DOHH2 (cell line): ENCODE measurements around the gene KLHL40.

Source experiments
- H3F3A ChIP-seq: fragments of 200-600 bp; sonication (generic), shearing (Covaris generic); 2 replicates; pipeline ENCODE4 v1.6.0; 2016; ENCODE audit warnings: antibody characterized with exemption, mild to moderate bottlenecking; ENCODE audit not compliant: control insufficient read depth, insufficient read depth
- H3K27ac ChIP-seq: fragments of 200-600 bp; sonication (generic); 2 replicates; pipeline ENCODE4 v1.5.1; 2014; ENCODE audit warnings: low read depth, mild to moderate bottlenecking, low read length, moderate library complexity
- H3K27me3 ChIP-seq: fragments of 200-600 bp; sonication (generic); 2 replicates; pipeline ENCODE4 v1.6.1; 2014; ENCODE audit warnings: mild to moderate bottlenecking, low read length, mixed read lengths; ENCODE audit not compliant: control insufficient read depth
- H3K36me3 ChIP-seq: fragments of 200-600 bp; sonication (generic); 2 replicates; pipeline ENCODE4 v1.6.1; 2014; ENCODE audit warnings: mild to moderate bottlenecking, low read length, moderate library complexity, mixed read lengths; ENCODE audit not compliant: control insufficient read depth
- H3K4me1 ChIP-seq: fragments of 200-600 bp; sonication (generic); 2 replicates; pipeline ENCODE4 v1.6.1; 2014; ENCODE audit warnings: mild to moderate bottlenecking, low read length, mixed read lengths; ENCODE audit not compliant: control insufficient read depth
- H3K4me2 ChIP-seq: fragments of 200-600 bp; sonication (generic); 2 replicates; pipeline ENCODE4 v1.6.0; 2014; ENCODE audit warnings: mild to moderate bottlenecking, low read length, moderate library complexity
- H3K4me3 ChIP-seq: fragments of 200-600 bp; sonication (generic); 2 replicates; pipeline ENCODE4 v1.5.1; 2014; ENCODE audit warnings: mild to moderate bottlenecking, low read length, mixed read lengths
- H3K79me2 ChIP-seq: fragments of 200-600 bp; sonication (generic); 2 replicates; pipeline ENCODE4 v1.6.1; 2014; ENCODE audit warnings: mild to moderate bottlenecking, low read length, mixed read lengths; ENCODE audit not compliant: control insufficient read depth
- H3K9me2 ChIP-seq: fragments of 200-600 bp; sonication (generic); replicated peaks from 2 replicates; pipeline ENCODE4 v1.6.1; 2014; ENCODE audit warnings: mild to moderate bottlenecking, low read length, mixed read lengths; ENCODE audit not compliant: control insufficient read depth
- H3K9me3 ChIP-seq: fragments of 200-600 bp; sonication (generic); 2 replicates; pipeline ENCODE4 v1.6.1; 2014; ENCODE audit warnings: antibody characterized with exemption, low read length, mixed read lengths; ENCODE audit not compliant: control insufficient read depth, insufficient read depth
- H4K20me1 ChIP-seq: fragments of 200-600 bp; sonication (generic); 2 replicates; pipeline ENCODE4 v1.6.0; 2014; ENCODE audit warnings: low read depth, mild to moderate bottlenecking, antibody characterized with exemption, low read length, moderate library complexity; ENCODE audit not compliant: control insufficient read depth, insufficient read depth
- EZH2phosphoT487 ChIP-seq: fragments of 200-600 bp; sonication (generic); IDR thresholded peaks from 2 replicates; pipeline ENCODE4 v1.6.1; 2017; ENCODE audit warnings: borderline replicate concordance, mild to moderate bottlenecking, antibody characterized with exemption, low read length, moderate library complexity, mixed read lengths
- TF ChIP-seq, protein P1 (sequence below): fragments of 200-600 bp; sonication (generic); IDR thresholded peaks from one replicate; pipeline ENCODE4 v1.5.1; 2014; ENCODE audit warnings: antibody characterized with exemption, mild to moderate bottlenecking, low read depth, low read length; ENCODE audit not compliant: poor library complexity, severe bottlenecking

Gene KLHL40

GRCh38 chr3:42655331-42655888 lies 29.9 kb upstream of the KLHL40 start:
- no peak overlapping the region for H3K4me3 ChIP-seq
- no peak overlapping the region for H3K27ac ChIP-seq
- H3K4me2 ChIP-seq: no peak overlapping the region

DNA sequence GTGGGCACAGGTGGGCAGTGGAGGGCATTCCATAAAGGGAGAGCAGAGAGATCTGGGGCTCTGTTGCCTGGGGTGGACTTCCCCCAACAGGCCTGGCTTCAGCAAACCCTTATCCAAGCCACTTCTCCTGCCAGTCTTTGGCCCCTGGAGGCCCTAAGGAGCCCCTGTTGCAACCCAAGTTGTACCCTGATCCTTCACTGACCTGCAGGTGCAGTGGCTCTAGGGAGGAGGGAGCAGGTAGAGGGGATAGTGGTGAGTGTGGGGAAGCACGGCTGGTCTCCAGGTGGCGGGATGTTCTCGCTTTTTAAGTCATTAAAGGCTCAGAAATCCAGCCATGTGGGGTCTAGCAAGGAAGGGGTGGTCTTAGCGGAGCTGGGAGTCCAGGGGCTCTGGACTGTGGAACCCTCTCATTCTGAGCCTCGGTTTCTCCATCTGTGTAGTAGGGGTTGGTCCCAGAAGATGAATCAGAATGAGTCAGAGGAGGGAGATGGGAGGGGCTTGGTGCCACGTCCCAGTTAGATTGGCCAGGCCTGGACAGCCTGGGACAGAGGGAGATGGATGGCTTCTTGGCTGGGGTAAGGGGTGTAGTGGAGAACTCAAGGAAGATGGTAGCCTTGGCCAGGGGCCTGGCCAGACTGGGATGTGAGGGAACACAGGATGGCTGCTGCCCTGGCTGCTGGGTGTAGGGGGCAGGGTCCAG lies 29.2 kb upstream of the KLHL40 start:
- no peak for TF ChIP-seq EZH2phosphoT487
- TF ChIP-seq, protein P1, sequence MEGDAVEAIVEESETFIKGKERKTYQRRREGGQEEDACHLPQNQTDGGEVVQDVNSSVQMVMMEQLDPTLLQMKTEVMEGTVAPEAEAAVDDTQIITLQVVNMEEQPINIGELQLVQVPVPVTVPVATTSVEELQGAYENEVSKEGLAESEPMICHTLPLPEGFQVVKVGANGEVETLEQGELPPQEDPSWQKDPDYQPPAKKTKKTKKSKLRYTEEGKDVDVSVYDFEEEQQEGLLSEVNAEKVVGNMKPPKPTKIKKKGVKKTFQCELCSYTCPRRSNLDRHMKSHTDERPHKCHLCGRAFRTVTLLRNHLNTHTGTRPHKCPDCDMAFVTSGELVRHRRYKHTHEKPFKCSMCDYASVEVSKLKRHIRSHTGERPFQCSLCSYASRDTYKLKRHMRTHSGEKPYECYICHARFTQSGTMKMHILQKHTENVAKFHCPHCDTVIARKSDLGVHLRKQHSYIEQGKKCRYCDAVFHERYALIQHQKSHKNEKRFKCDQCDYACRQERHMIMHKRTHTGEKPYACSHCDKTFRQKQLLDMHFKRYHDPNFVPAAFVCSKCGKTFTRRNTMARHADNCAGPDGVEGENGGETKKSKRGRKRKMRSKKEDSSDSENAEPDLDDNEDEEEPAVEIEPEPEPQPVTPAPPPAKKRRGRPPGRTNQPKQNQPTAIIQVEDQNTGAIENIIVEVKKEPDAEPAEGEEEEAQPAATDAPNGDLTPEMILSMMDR: no peak
- Histone ChIP-seq H3F3A (no peaks in the 10 kb centered on the region), H3K4me3 (no peak overlapping the region), H3K9me3 (no peaks in the 10 kb centered on the region), H3K79me2 (no peaks in the 10 kb centered on the region), H3K9me2 (no peaks in the 10 kb centered on the region), H3K36me3 (no peaks in the 10 kb centered on the region), H3K4me1 (peaks cover 13% of the 10 kb centered on the region), H3K27ac (no peak overlapping the region), H3K27me3 (peaks cover 15% of the 10 kb centered on the region), H3K4me2 (no peak overlapping the region), H4K20me1 (no peaks in the 10 kb centered on the region)

More at GRCh38 chr3:42655331-42655888, 29.9 kb upstream of the KLHL40 start:
- TF ChIP-seq, protein P1: no peak
- TF ChIP-seq EZH2phosphoT487: no peak
- H3K27me3 ChIP-seq: peaks cover 15% of the 10 kb centered on the region
- H3K79me2 ChIP-seq: no peaks in the 10 kb centered on the region
- H3K36me3 ChIP-seq: no peaks in the 10 kb centered on the region
- no peaks in the 10 kb centered on the region for H3K9me3 ChIP-seq
- H3K9me2 ChIP-seq: no peaks in the 10 kb centered on the region
- peaks cover 13% of the 10 kb centered on the region for H3K4me1 ChIP-seq
- no peaks in the 10 kb centered on the region for H3F3A ChIP-seq
- H4K20me1 ChIP-seq: no peaks in the 10 kb centered on the region

GRCh38 chr3:42656680-42657610 lies 28.4 kb upstream of the KLHL40 start:
- Histone ChIP-seq H3K27me3 (peaks cover 15% of the 10 kb centered on the region), H3K4me3 (no peak overlapping the region), H3K9me3 (no peaks in the 10 kb centered on the region), H3F3A (no peaks in the 10 kb centered on the region), H3K4me2 (no peak overlapping the region), H3K79me2 (no peaks in the 10 kb centered on the region), H3K4me1 (peaks cover 13% of the 10 kb centered on the region), H4K20me1 (no peaks in the 10 kb centered on the region), H3K9me2 (no peaks in the 10 kb centered on the region), H3K27ac (no peak overlapping the region), H3K36me3 (no peaks in the 10 kb centered on the region)
- TF ChIP-seq, protein P1: no peak
- TF ChIP-seq EZH2phosphoT487: no peak
